HG02678 (cell line): ENCODE results near the gene SLIT3.

Source experiments
- ATAC-seq: cut with Tn5 transposase; IDR thresholded peaks from one replicate; pipeline ENCODE4 v1.9.1; 2021; ENCODE audit warnings: mild to moderate bottlenecking, moderate library complexity; ENCODE audit not compliant: unreplicated experiment

The SLIT3 gene

GRCh38 chr5:168878135-168878745, 422.7 kb downstream of the SLIT3 start:
- no peak for ATAC-seq

DNA sequence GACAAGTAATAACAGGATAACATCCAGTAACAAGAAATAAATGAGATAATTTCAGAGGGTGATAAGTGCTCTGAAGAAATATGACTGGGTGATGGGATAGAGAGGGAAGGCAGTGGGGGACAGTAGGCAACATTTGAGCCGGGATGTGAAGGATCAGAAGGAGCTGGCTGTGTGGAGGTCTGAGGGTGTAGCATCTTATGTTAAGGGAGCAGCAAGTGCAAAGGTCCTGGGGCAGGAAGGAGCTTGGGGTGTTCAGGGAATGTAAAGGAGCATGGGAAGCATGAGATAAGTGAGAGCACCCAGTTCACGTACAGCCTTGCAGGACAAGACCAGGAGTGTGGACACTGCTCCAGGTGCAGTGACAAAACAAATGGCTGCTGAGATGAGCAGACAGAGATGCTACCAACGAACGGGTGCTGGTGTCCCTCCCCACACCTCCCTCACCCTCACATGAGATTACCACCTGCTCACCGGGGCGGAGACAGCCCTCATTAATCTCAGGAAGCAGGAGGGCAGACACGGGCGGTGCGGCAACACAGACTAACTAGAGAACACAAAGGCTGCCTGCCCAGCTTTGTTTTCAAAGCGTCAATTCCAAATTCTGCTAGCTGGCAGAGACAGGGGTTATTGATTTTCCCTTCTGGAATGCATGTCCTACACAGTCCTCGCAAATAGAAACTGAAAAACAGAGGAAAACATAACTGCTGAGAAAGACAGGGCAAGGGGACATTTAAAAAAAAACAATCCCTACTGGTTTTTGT, 423.6 kb downstream of the SLIT3 start:
- no peak for ATAC-seq

DNA sequence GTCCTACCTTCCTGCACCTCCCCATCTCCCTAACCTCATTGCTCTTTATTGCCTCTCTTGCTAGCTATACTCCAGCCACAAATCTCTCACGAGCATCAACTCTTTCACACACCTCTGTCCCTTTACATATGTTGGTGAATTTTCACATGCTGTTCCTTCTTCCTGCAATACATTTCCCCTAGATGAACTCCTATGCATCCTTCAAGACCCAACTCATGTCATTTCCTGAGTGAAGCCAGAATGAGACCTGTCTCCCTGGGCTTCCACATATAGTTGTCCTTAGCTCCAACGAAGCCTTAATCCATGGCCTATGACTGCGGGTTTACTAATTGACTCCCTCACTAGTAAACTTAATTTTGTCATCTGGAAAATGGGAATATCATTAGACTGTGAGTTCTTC, 424.5 kb downstream of the SLIT3 start:
- no peak for ATAC-seq

DNA sequence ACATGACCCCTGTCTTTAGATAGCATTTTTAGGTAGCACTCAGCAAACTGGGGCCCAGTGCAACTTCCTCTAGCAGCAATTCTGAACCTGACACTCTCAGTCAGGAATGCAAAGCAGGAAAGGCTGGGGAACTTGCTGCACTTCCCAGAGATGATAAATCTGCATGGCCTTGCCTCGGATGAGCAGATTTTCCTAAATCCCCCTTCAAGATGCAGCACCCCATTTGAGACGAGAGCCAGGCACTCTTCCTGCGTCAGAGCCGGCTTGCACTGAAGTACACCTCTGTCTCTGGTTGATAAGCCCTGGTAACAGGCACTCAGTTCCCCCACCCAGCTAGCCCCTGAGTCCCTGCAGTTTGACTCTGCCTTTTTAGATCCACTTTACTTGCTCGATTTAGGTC, 425.1 kb downstream of the SLIT3 start:
- no peak for ATAC-seq

GRCh38 chr5:168874713-168875380, 426.1 kb downstream of the SLIT3 start:
- no peak for ATAC-seq

DNA sequence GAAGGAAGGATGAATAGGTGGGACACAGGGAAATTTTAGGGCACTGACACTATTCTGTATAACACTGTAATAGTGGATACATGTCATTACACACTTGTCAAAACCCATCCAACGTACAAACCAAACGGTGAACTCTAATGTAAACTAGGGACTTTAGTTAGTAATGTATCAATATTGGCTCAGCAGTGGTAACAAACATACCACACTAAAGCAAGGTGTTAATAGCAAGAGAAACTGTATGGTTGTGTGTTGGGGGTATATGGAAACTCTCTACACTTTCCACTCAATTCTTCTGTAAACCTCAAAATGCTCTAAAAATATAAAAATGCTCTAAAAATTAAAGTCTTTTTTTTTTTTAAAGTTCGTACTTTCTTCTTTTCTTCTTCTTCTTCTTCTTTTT, 428.7 kb downstream of the SLIT3 start:
- ATAC-seq: no peak

- ATAC-seq: no peak
These were observed 430.0 kb downstream of the SLIT3 start for GRCh38 chr5:168870910-168871309.

GRCh38 chr5:168869615-168870227, 431.2 kb downstream of the SLIT3 start:
- no peak for ATAC-seq

DNA sequence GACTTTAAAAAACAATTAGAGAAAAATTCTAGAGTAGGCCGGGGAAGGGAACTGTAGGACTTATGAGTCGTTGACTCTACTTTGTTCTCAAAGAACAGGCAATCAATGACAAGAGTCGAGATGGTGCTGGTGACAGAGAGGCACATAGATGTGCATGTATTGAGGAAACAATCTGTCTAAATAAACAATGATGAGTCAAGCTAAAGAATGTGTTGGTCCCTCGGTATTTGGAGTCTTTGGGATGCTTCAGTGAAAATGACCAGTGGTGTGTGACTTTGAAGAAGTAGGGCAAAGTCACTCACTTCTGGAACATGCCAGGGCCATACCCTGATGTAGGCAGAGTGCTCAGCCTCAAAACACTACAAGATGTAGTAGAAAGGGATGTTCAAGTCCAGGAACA, 433.7 kb downstream of the SLIT3 start:
- ATAC-seq: no peak

DNA sequence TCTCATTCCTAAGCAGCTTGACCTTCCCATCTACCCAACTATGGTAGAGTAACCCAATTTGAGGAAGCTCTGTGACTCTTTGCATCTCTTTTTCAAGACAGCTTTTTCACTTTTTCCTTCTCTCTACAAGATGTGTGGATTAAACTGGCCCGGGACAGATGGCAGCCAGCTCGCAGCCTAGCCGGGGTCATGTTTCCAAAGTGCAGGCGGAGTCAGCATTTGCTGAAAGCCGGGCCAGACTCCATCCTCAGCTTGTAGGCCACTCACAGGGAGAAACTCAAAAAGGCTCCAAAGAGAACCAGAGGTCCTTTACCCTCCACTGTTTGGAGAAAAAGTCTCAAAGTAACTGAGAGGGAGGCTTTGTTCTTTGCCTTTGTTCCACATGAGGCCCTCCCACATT, 435.0 kb downstream of the SLIT3 start:
- no peak for ATAC-seq

DNA sequence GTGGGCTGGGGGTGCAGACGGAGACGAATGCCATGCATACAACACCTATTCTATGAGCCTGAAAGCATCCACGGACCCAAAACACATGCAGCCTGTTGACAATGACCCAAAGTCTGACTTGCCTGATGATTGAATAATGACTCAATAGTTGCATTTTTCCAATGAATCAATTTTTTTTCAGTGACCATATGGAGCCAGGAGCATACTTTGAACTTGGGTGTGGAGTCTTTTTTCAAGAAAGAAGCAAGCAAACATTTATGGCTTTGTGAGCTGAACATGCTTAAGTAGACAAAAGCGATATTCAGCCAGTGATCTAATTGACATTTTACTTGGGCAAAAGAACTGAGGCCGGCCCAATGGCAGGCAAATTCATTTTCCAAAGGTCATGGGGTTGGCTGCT, 437.9 kb downstream of the SLIT3 start:
- no peak for ATAC-seq

DNA sequence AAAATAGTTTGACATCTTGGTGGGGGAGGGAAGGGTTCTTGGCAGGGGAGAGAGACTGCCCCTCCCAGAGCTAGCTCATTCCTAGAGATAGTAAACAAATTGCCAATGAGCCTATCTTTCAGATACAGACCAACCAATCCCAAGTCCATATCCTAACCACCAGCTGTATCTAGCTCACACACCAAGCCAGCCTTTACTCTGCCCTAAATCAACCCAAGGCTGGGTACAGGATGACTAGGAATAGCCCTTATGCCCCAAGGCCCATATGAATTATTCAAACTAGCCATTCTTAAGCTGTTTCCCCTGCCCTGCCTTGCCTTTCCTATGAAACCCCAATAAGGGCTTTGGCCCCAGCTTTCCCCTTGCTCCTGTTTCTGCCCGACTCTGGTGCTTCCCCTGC, 440.4 kb downstream of the SLIT3 start:
- ATAC-seq: no peak

- no peak for ATAC-seq
These were observed 440.9 kb downstream of the SLIT3 start for GRCh38 chr5:168860081-168860480.

DNA sequence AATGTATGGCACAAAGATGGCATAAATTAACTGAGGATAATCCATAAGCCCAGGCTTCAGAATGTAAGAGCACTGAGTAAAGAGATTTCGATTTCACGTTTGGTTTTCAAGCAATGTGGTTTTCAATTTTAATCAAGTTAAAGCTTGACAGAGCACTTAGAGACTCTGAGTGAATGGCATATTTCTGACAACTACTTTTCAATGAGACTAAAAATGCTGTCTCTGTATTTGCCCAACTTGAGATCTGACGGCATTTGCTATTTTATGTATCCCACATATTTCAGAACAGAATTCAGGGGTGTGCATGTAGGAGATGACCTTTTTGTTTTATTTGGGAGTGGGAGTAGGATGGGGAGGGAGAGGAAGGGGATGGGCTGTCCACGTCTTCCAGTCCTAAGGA, 441.5 kb downstream of the SLIT3 start:
- ATAC-seq: no peak

DNA sequence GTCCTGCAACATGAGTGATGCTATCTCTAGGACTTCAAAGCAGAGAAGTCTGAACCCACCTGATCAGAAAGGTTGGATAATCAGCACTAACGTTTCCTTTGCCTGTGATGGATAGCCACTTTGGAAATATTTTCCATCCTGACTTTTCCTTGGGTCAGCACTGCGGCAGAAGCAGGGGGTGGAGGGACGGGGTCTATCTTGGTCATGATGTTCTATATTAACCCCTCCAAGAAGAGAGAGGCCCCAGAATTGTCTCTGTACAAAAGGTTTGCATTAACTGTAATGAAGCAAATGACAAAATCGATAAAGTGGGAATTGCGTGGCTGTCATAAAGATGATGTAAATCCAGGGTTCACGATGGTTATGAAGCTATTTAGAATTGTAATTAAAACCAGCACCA, 441.9 kb downstream of the SLIT3 start:
- ATAC-seq: no peak

DNA sequence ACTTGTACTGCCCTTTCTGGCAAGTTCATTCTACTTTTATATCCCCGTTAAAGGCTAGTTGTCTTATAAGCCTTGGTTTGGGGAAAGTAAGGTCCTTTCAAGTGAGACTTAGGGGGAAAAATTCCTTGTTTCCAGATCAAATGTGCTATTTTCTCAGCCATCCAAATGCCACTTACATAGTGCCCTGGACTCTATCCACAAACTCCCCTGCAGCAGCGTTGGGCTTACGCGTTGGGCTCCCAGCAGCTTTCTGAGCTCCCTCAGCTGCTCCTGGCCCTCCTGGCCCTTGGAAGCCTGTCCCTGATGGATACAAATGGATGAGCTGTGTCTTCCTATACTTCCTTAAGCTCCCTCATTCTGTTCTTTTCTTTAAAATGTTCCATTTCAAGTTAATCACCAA, 442.6 kb downstream of the SLIT3 start:
- ATAC-seq: no peak

DNA sequence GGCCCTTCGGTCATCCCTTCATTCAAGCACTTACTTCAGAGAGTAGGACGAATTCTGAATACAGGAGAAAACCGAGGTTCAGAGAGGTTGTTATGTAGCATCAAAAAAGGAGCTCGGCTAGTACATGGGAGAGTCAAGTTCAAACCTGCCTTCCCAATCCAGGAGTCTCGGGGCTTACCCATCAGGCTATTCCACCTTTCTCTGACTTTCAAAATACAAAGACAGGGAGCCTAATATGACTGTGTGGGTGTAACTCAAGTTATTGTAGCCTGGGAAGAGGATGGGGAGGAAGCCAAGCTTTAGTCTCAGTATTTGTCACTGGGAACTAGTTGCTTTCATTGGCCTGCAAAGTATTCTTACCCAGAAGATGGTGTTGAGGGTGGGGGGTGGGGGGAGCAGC, 447.0 kb downstream of the SLIT3 start:
- ATAC-seq: no peak

- ATAC-seq: peak; percentile 26
These were observed 448.6 kb downstream of the SLIT3 start for GRCh38 chr5:168852329-168852728.

- peak; percentile 81 for ATAC-seq
These were observed 449.0 kb downstream of the SLIT3 start for GRCh38 chr5:168851902-168852321.

GRCh38 chr5:168850683-168851082, 450.3 kb downstream of the SLIT3 start:
- no peak for ATAC-seq

GRCh38 chr5:168848569-168848968, 452.4 kb downstream of the SLIT3 start:
- ATAC-seq: no peak
